HG03457 (cell line): ENCODE data around the gene ABI2.
"Not testable (repeated sequence)": the region's sequence is repeated elsewhere in the genome, so short reads cannot be mapped to it uniquely, and the experiment has no call there.

ENCODE experiments used
- ATAC-seq: cut with Tn5 transposase; IDR thresholded peaks from one replicate; pipeline ENCODE4 v1.9.1; 2021; ENCODE audit warnings: moderate number of reproducible peaks; ENCODE audit not compliant: unreplicated experiment

Gene ABI2

GRCh38 chr2:203427061-203427460 is 98.9 kb downstream of the ABI2 start:
- ATAC-seq: no peak

DNA sequence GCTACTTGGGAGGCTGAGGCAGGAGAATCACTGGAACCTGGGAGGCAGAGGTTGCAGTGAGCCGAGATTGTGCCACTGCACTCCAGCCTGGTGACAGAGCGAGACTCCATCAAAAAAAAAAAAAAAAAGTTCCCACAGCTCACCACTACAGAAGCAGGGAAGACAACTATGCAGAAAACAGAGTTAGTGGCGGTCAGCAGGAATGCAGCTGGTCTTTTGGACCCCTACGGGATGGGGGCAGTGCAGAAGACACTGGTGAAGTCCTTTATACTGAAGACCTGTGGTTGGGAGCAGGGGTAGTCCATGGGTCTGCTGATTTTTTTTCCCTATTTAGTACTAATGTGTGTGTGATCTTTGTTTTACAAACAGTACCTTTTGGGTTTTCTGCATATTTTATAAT is 101.4 kb downstream of the ABI2 start:
- not testable (repeated sequence) for ATAC-seq

- ATAC-seq: no peak
Observed at GRCh38 chr2:203431391-203432185, 103.4 kb downstream of the ABI2 start.

- no peak for ATAC-seq
Observed at GRCh38 chr2:203432811-203433210, 104.6 kb downstream of the ABI2 start.

- ATAC-seq: no peak
Observed at GRCh38 chr2:203436496-203436895, 108.3 kb downstream of the ABI2 start.

DNA sequence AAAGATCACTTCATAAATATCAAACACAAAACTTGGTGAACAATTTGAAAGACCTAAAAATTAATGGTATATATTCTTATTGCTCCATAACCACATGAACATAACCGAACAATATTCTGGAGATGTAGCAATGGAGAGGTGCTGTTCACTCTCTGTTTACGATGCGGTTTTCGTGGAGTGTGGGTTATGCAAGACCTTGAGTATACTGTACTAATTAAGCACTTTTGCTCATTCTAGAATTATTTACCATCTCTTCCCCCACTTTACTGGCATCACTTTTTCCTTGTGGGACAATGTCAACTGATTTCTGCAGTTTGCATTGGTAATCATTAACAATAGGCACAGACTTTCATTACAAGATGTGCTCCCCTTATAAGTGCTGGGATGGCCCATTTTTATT is 109.3 kb downstream of the ABI2 start:
- no peak for ATAC-seq

- no peak for ATAC-seq
Observed at GRCh38 chr2:203438528-203438927, 110.3 kb downstream of the ABI2 start.

GRCh38 chr2:203440671-203441070 is 112.5 kb downstream of the ABI2 start:
- no peak for ATAC-seq

DNA sequence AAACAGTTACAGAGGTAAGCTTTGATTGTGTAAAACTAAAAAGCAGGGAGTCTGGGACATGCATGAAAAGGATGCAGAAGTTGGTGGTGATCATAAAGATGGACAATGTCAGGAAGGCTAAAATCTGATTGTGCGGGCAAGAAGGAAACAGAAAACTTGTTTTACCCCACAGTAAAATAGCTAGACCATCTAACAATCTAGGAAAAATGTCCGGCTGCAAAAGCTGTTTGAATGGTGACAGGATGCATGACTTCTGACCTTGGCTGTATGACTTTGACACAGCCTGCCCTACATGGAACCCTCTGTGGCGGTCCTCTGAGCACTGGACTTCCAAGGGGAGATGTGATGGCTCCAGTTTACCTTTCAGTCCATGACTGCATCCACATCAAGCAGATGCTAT is 113.3 kb downstream of the ABI2 start:
- ATAC-seq: no peak

DNA sequence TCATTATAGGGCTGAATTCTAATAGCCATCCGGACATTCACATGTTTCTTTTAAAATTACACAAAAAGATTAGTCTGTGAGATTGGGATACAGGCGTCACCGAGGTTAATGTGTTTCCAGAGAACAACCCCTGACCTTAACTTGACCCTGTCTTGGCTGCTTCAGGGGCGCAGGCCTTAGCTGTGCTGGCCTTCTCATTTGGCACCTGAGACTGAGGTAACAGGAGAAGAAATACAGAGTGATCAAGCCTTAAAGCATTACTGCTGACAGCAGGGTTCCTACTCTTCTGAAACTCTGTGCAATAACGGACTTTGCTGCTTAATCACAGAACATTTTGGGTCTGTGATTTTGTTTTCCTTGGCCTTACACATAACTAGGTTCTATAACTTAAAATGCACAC is 114.3 kb downstream of the ABI2 start:
- no peak for ATAC-seq

GRCh38 chr2:203444738-203445137 is 116.5 kb downstream of the ABI2 start:
- no peak for ATAC-seq

DNA sequence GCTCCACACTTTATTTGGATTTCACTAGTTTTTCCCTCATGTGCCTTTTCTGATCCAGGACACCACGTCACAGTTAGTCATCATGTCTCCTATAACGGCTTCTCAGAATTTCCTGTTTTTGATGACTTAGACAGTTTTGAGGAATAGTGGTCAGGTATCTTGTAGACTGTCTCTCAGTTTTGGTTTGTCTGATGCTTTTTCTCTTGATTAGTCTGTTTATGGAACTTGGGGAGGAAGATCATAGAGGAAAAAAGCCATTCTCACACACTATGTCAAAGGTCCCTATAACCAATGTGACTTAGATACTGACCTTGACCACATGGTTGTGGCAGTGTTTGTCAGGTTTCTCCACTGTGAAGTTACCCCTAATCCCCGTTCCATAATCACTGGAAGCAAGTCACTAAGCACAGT is 117.9 kb downstream of the ABI2 start:
- no peak for ATAC-seq

- no peak for ATAC-seq
Observed at GRCh38 chr2:203446780-203447179, 118.6 kb downstream of the ABI2 start.

GRCh38 chr2:203450561-203450960 is 122.4 kb downstream of the ABI2 start:
- no peak for ATAC-seq

- ATAC-seq: no peak
Observed at GRCh38 chr2:203451011-203451410, 122.8 kb downstream of the ABI2 start.

- ATAC-seq: no peak
Observed at GRCh38 chr2:203451689-203452088, 123.5 kb downstream of the ABI2 start.

DNA sequence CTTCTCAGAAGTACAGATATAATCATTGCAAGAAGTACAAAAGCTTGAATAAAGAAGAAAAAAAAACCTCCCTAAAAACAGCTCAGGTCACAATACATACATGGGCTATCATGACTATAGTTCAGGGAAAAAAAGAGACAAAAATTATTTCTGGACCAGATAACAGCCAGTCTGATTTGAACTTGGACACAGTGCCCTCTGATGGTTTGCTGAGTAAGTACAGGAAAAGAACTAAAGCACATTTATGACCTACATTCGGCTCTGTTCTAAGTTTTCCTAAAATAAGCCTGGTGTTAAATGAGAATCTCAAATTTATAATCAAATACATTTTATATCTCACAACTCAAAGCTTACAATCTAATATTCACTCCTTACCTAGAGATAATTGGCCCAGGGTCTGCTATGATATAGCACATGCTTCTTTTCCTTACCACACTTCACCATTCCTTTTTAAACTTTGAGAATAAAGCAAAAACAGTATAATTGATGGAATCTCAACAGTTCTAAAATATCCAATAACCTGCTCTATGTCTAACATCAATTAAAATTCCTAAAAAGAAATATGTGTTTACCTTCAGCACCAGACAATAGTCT is 125.8 kb downstream of the ABI2 start:
- no peak for ATAC-seq

GRCh38 chr2:203455209-203455608 is 127.0 kb downstream of the ABI2 start:
- no peak for ATAC-seq

DNA sequence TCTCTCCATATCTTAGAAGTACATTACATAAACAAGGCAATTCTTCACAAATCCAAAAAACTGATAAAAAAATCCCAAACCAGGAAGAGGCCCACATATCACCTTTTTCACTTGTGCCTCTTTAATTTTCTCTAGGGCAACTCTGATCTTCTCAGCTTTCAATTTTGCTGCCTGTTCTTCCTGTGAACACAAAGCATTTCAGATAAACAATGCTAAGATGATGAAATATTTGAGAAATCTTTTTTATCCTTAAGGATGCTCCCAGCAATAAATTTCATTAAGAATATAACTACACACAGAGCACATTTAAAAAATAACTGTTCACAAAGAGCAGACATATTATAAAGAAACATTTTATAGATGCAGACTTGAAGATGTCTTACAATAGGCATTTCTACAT is 133.6 kb downstream of the ABI2 start:
- ATAC-seq: no peak

DNA sequence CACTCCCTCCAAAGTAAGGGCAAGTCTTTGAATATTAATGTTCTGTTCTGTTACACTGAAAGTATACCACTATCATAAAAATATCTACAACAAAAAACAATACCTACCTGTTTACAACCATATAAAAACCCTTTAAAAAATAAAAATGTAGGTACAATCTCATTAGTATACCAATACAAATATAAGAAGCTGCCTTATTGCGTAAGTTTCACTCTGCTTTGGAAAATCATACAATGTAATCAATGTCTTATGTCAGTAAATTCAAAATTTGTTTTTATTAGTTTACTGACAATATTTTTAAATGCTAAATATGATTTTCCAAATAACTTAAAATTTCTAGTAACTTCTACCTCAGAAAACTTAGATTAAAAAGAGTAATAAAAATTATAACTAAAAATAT is 134.1 kb downstream of the ABI2 start:
- ATAC-seq: no peak

DNA sequence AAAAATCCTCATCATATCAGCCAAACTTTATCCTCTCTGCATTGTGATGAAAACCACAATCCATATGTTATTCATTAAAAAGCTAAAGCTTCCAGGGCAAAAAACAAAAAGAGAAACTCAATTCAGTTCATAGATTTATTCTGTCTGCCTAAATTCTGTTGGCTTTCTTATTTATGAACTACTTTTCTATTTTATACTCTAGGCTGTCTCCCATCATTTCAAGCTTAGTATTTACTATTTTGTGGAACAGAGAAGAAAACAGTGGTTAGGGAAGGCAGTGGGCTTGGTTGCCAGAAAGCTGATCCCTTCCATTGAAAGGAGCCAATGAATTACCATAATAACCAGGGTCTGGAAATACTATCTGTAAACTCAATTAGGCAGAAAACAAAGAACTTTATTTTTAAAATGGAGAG is 135.1 kb downstream of the ABI2 start:
- no peak for ATAC-seq

DNA sequence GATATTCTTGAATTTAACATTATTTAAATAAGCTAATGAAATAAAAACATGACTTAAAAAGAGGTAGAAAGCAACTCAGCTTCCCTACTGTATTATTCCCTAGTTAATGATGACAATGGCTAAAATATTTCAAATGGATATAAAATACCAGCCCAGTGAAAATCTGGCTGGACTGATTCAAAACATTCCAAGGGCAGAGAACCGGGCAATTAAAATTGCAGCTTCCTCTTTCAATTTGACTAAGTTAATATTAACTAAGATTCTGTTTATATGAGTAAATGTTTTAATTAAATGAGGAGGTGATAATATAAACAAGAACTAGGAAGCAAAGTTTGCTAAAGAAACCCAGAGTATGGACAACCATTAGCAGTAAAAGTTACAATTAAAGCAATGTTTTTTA is 141.4 kb downstream of the ABI2 start:
- no peak for ATAC-seq

DNA sequence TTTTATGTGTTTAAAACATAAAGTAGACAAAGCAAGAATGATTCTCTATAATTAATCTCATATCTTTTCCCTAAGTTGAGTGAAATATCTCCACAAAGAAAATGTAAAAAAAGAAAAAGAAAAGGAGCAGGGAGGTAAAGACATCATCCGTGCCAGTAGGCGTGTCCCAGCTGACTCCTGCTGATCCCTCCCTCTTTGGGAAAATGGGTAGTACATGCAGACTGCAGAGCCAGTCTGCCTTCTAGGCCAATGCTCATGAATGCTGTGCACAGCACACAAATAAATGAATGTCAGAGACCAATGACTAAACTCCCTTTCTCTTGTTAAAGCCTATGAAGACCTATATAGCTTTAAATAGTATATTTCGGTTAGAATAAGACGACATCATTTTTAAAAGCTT is 142.2 kb downstream of the ABI2 start:
- no peak for ATAC-seq
